GM19099 (cell line): Measurements from ENCODE around the gene STK17B.

ENCODE experiments used
- POLR2A ChIP-seq: IDR thresholded peaks from 3 replicates; pipeline ENCODE4 v1.6.1; 2011; ENCODE audit warnings: low read depth; ENCODE audit not compliant: insufficient read length; ENCODE audit errors: extremely low read depth

Gene STK17B

DNA sequence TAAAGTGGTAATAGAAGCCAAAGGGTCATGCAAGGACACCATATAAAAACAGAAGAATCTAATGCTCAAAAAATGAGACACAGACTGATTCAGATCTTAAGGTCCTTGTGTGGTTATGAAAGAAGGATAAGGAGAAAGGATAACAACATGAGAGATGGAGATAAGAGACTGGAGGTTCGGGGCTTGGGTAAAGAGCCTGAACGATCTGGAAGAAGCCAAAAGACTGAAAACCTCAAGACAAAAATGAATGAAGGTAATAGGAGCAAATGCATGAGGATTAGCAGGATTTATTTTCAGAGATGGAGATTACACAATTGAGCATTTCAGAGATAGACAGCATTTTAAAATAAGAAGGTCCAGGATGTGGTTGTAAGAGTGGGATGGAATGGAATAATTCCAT lies 26.1 kb downstream of the STK17B start:
- TF ChIP-seq POLR2A = no peak

DNA sequence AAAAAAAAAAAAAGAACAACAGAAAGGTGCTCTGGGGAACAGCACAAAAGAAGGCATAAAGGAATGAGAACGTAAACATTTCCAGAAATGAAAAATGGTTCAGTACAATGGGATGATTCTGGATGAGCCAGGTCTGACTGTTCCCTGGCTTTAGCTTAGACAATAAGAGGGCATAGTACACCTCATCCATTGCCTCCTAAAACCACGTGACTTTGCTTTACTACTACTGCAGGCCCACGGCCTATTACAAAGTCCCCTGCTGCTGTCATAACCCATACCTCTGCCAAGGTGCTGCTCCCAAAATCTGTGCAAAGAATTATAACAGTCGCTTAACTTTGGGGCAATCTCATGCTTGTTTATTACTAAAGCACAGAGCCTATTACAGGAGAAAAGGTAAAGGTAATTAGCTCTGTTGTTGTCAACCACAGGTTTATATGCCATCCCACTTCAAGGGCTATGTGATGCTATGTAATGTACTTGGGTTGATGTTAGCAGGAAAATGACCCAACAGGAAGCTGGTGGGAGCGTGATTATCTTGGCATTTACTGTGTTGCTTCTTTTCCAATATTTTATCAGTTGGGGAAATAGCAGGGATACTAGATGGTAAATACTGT lies 26.8 kb downstream of the STK17B start:
- no peak for TF ChIP-seq POLR2A

DNA sequence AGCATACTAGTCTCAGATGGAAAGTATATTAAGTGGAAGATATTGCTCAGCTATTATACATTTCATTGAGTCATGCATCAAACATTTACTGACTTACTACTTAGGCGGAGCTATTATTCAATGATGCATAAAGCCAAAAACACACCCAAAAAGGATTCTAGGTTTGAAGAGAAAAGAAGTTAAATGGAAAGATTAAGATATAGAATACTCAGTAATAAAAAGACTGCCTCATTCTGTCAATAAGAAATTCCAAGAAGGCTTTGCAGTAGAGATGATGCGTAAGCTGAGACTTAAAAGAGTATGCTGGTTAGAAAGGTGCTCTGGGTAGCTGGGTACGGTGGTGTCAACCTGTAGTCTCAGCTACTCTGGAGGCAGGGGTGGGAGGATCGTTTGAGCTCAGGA lies 27.6 kb downstream of the STK17B start:
- TF ChIP-seq POLR2A = no peak

- TF ChIP-seq POLR2A = no peak
Observed at GRCh38 chr2:196142825-196143224, 28.6 kb downstream of the STK17B start.

GRCh38 chr2:196140213-196140612 lies 31.2 kb downstream of the STK17B start:
- TF ChIP-seq POLR2A = no peak

GRCh38 chr2:196137271-196137670 lies 34.1 kb downstream of the STK17B start:
- TF ChIP-seq POLR2A = no peak

DNA sequence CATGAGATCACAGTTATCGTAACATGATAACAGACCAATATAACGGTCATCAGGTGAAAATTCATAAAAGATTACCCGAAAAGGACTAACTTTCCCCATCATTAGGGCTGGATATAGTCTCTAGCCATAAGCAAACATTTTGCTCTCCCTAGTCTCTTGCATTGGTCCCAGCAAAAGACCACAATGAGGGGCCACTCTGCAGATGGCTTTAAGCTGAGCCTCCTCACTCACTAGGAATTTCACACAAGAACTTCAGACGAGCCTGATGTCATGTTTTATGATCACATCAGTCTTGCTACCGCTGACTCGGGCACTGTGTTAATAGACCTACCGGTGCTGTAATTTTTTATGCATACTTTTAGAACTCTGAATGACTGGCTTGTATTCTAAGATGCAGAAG lies 35.2 kb downstream of the STK17B start:
- TF ChIP-seq POLR2A = no peak

DNA sequence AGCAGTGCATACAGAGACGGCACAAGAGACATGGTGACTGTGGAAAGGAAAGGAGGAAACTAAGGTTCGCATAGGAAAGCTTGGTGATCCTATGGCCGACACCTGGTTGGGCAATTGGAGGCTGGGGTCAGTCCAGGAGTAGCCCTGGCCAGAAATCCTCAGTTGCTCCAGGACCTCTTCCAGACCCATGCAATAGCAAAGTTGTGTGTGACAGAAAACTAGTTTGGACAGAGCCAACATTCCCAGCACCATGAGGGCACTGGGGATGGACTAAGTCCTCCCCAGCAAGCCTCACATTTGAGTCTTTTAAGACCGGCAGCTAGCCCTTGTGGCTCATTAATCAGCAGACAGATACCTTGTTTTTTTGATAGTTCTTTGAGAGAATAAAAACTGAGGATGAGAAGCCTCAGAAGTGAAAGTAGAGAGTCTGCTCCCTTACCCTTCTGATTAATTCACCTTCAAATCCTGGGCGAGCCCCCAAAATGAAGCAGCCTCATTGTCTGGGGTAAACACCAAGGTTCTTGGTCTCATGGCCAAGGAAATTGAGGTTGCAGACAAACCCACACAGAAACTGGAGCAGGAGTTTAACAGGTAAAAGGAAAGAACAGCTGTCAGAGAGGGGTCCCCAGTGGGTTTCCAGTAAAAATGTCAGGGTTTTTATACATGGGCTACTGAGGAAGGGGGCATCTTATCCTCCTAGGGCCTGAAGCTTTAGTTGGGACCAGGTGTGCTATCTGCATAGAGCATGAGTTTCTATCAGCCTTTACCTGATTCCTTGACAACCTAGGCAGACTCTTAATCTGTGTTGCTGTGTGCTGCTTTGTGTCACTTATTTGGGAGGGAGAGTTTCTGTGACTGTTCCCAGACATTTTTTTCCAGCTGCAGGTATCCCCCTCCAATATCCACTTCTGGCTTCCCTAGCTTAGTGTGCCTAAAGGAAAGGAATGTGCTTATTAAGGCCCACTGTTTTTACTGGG lies 39.1 kb downstream of the STK17B start:
- TF ChIP-seq POLR2A = no peak

DNA sequence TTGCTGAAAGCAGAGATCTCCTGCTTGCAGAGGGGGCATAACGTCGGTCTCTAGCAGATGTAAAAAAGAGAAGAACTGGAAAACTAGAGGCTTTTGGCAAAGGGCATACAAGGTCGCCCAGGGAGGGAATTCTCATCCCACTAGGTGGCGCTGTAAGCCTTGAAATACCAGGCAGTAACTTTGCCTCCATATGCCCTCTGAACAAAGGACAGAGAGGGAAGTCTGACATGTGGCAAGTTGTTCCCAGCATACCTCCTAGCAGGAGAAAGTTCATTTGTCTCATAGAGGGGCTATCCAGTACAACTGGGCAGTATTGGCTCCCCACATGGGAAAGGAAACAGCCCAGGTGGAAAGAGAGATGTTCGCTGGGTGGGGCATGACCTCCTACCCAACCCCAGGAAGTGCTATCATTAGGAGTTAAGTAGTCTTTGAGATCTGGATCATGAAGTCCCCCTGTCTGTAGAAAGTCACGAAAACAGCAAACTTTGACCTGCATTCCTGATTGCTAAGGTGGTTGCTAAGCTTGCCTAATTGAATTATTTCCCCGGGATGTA lies 39.9 kb downstream of the STK17B start:
- no peak for TF ChIP-seq POLR2A

- TF ChIP-seq POLR2A = no peak
Observed at GRCh38 chr2:196130039-196130825, 41.1 kb downstream of the STK17B start.

DNA sequence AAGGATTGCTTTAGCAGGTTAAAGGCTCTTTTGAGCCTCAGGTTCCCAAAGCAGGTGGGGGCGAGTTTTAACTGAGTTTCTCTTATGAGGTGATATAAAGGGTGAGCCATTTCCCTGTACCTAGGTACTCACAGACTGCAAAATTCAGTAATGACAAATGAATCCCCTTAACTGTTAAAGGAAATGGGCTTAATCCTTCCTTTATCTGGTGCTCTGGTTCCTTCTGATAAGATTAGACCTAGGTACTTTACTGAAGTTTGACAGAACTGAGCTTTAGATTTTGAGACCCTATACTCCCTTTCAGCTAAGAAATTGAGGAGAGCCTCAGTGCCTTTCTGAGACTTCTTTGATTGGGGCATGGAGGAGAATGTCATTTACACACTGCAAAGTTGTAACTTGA lies 42.6 kb downstream of the STK17B start:
- TF ChIP-seq POLR2A = no peak

DNA sequence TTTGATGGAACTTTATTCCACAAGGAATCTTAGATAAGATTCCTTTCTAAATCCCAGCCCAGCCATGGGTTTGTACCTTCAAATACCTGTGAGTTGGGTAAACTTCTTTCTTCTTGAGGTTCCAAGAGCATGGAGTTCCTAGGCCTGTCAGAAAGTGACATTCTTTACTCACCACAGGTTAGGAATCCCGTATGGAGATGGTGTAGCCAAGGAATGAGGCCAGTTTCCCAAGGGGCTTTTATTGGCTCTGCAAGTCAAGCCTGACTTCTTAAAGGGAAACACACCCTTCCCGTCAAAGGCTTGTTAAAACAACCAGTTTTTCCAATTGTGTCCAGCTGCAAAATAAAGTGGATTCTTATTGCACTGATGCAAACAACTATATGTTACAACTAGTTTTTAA lies 45.8 kb downstream of the STK17B start:
- no peak for TF ChIP-seq POLR2A

DNA sequence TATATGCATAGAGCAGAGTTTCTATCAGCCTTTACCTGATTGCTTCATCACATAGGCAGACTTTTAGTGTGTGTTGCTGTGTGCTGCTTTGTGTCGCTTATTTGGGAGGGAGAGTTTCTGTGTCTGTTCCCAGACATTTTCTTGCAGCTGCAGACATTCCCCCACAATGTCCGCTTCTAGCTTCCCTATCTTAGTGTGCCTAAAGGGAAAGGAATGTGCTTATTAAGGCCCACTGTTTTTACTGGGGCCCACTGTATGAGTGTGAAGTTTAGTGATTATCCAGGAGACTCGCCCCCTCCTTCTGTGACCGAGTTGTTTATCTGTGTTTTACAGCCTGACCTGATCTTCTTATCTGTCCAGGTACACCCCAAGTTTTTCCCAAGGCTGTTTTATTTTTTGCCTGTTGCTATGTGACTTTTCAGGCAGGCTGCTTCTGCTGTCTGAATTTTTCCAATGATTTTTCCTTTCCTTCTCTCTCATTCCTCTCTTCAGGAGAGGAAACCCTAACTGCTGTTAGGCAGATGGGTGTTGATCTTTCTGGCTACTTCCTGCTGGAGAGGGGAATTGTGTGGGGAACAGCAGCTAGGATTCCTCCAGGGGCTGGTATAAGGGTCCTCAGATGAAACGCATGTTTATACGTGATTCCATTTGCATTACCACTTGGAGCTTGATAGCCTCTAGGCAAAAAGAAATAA lies 47.6 kb downstream of the STK17B start:
- no peak for TF ChIP-seq POLR2A

- TF ChIP-seq POLR2A = no peak
Observed at GRCh38 chr2:196119926-196120325, 51.5 kb downstream of the STK17B start.
